ENCODE results near the gene RBM22.
"Not testable (repeated sequence)": the region's sequence is repeated elsewhere in the genome, so short reads cannot be mapped to it uniquely, and the experiment has no call there.

The RBM22 gene

GRCh38 chr5:150700594-150701377, at the start of gene RBM22:
TSS of gene RBM22 (minus strand) at chr5:150701062. CDS start at chr5:150700985, 77 bp downstream.
- peak; percentile 72 for DNase-seq (ENCODE audit: low read depth)
- TF ChIP-seq, protein P1, sequence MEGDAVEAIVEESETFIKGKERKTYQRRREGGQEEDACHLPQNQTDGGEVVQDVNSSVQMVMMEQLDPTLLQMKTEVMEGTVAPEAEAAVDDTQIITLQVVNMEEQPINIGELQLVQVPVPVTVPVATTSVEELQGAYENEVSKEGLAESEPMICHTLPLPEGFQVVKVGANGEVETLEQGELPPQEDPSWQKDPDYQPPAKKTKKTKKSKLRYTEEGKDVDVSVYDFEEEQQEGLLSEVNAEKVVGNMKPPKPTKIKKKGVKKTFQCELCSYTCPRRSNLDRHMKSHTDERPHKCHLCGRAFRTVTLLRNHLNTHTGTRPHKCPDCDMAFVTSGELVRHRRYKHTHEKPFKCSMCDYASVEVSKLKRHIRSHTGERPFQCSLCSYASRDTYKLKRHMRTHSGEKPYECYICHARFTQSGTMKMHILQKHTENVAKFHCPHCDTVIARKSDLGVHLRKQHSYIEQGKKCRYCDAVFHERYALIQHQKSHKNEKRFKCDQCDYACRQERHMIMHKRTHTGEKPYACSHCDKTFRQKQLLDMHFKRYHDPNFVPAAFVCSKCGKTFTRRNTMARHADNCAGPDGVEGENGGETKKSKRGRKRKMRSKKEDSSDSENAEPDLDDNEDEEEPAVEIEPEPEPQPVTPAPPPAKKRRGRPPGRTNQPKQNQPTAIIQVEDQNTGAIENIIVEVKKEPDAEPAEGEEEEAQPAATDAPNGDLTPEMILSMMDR (IDR thresholded peaks at IDR 0.05; ENCODE audit: control insufficient read depth, extremely low read depth, insufficient read depth) = peak; percentile 55
- H3K4me3 ChIP-seq (ENCODE audit: low read depth, low read length) = peak within 1 kb of the TSS; percentile 96

- TF ChIP-seq, protein P1 (IDR thresholded peaks at IDR 0.05; ENCODE audit: control insufficient read depth, extremely low read depth, insufficient read depth) = no peak
- no peak overlapping the region for H3K4me3 ChIP-seq (ENCODE audit: low read depth, low read length)
- no peak for DNase-seq (ENCODE audit: low read depth)
Observed at GRCh38 chr5:150750469-150750868, 49.6 kb upstream of the RBM22 start.

- not testable (repeated sequence) for H3K4me3 ChIP-seq (ENCODE audit: low read depth, low read length); DNase-seq (ENCODE audit: low read depth)
Observed at GRCh38 chr5:150743142-150743488, 42.3 kb upstream of the RBM22 start.

GRCh38 chr5:150742455-150743141, 41.7 kb upstream of the RBM22 start:
- H3K4me3 ChIP-seq (ENCODE audit: low read depth, low read length); DNase-seq (ENCODE audit: low read depth): not testable (repeated sequence)

DNA sequence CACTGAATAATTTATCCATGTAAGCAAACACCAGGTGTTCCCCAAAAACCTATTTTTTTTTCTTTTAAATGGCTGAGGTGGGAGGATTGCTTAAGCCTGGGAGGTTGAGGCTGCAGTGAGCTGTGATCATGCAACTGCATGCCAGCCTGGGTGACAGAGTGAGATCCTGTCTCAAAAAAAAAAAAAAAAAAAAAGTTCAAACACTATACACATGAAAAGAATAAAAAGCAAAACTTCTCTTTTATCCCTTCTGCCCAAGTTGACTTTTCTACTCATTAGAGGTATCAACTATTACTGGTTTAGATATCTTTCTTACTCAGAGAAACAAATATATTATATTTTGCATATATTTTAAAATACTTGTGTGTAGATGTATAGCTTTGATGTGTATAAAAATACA, 40.1 kb upstream of the RBM22 start:
- TF ChIP-seq, protein P1 (IDR thresholded peaks at IDR 0.05; ENCODE audit: control insufficient read depth, extremely low read depth, insufficient read depth) = no peak
- DNase-seq (ENCODE audit: low read depth) = no peak
- no peak overlapping the region for H3K4me3 ChIP-seq (ENCODE audit: low read depth, low read length)

DNA sequence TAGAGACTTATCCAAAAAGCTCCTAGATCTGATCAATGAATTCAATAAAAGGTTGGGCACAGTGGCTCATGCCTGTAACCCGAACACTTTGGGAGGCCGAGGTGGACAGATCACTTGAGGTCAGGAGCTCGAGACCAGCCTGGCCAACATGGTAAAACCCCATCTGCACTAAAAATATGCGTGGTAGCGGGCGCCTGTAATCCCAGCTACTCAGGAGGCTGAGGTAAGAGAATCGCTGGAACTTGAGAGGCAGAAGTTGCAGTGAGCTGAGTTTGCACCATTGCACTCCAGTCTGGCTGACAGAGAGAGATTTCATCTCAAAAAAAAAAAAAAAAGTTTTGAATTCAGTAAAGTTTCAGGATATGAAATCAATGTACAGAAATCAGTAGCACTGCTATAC, 38.0 kb upstream of the RBM22 start:
- DNase-seq (ENCODE audit: low read depth) = no peak
- TF ChIP-seq, protein P1 (IDR thresholded peaks at IDR 0.05; ENCODE audit: control insufficient read depth, extremely low read depth, insufficient read depth) = no peak
- no peak overlapping the region for H3K4me3 ChIP-seq (ENCODE audit: low read depth, low read length)

GRCh38 chr5:150734579-150735384, 33.9 kb upstream of the RBM22 start:
- no peak overlapping the region for H3K4me3 ChIP-seq (ENCODE audit: low read depth, low read length)
- TF ChIP-seq, protein P1 (IDR thresholded peaks at IDR 0.05; ENCODE audit: control insufficient read depth, extremely low read depth, insufficient read depth) = no peak
- no peak for DNase-seq (ENCODE audit: low read depth)

Measured in LNCaP clone FGC (cell line).